Measurements from ENCODE around the gene FHDC1.

- no peak for TF ChIP-seq CTCF (IDR thresholded peaks at IDR 0.05)
- no peak for TF ChIP-seq EP300 (IDR thresholded peaks at IDR 0.05)
Measured at GRCh38 chr4:153021276-153021675, 85.2 kb downstream of the FHDC1 start.
